Stimulated activated naive CD4-positive, alpha-beta T cell (primary cell): ENCODE measurements around the gene ARIH2.
A peak's percentile ranks its signal among the peaks of the same experiment; 100 is the strongest.
"Not testable (repeated sequence)": the region's sequence is repeated elsewhere in the genome, so short reads cannot be mapped to it uniquely, and the experiment has no call there.

Experiments
- DNase-seq, 6 experiments: peaks; one replicate each; lab custom pipeline; 2025; lab: John Stamatoyannopoulos, UW

Gene ARIH2

GRCh38 chr3:49004352-49005302, 86.0 kb downstream of the ARIH2 start:
- DNase-seq, result no peak

GRCh38 chr3:49005303-49005680, 86.7 kb downstream of the ARIH2 start:
- no peak for DNase-seq

- DNase-seq, result no peak
These were observed 87.4 kb downstream of the ARIH2 start for GRCh38 chr3:49005998-49006397.

- no peak for DNase-seq
These were observed 87.9 kb downstream of the ARIH2 start for GRCh38 chr3:49006408-49007067.

- DNase-seq, result peak; percentile 90 to 97 (median 94)
These were observed 88.6 kb downstream of the ARIH2 start, which contains the start of gene WDR6 for GRCh38 chr3:49007068-49007770. Gene WDR6 (plus strand): TSS chr3:49007391. CDS start chr3:49007432, 41 bp downstream.

- DNase-seq, result peak; percentile 75 to 90 (median 84)
These were observed 89.3 kb downstream of the ARIH2 start for GRCh38 chr3:49007771-49008528.

GRCh38 chr3:49008627-49009026, 90.0 kb downstream of the ARIH2 start:
- not testable (repeated sequence) for DNase-seq

GRCh38 chr3:49009396-49009795, 90.8 kb downstream of the ARIH2 start:
- DNase-seq, result no peak

GRCh38 chr3:49012441-49013017, 93.9 kb downstream of the ARIH2 start:
- DNase-seq, result no peak

- no peak for DNase-seq
These were observed 94.6 kb downstream of the ARIH2 start for GRCh38 chr3:49013113-49013737.

- peak; percentile 9 to 29 (median 22) for DNase-seq
These were observed 95.4 kb downstream of the ARIH2 start for GRCh38 chr3:49013738-49014660.

- DNase-seq, result no peak
These were observed 96.4 kb downstream of the ARIH2 start for GRCh38 chr3:49015072-49015471.

GRCh38 chr3:49015765-49016164, 97.1 kb downstream of the ARIH2 start:
- no peak for DNase-seq

- DNase-seq, result no peak
These were observed 98.0 kb downstream of the ARIH2 start for GRCh38 chr3:49016414-49017228.

GRCh38 chr3:49017229-49017970, 98.8 kb downstream of the ARIH2 start:
- peak in 1 of 6 experiments; percentile 19 for DNase-seq

- DNase-seq, result peak; percentile 39 to 67 (median 54)
These were observed 99.5 kb downstream of the ARIH2 start, which contains the start of gene DALRD3 for GRCh38 chr3:49017971-49018706. Gene DALRD3 (minus strand): TSS chr3:49018580. CDS start chr3:49018564, 16 bp downstream.

- DNase-seq, result no peak
These were observed 100.0 kb downstream of the ARIH2 start for GRCh38 chr3:49018707-49019006.
